ENCODE results near the gene NR6A1. TPM values are rescaled to one million over a fixed set of nuclear protein-coding genes. Genes with fewer than 3 reads are reported as not detected.

The NR6A1 gene
- total and polyA plus RNA-seq, 2 of the 8 experiments (the other 6 are each of a cell fraction or from before 2014, with no cell fraction given) = 93.2 to 237 TPM

GRCh38 chr9:124749284-124749683, 21.8 kb downstream of the NR6A1 start (continued):
- TF ChIP-seq CHD7 (IDR thresholded peaks at IDR 0.05; ENCODE audit: insufficient replicate concordance, low read length) (no peak), CBX5 (IDR thresholded peaks at IDR 0.05; ENCODE audit: low read depth, low read length) (no peak), RXRA (IDR thresholded peaks at IDR 0.05; ENCODE audit: insufficient read depth, low read depth, low read length) (no peak), KDM5A (IDR thresholded peaks at IDR 0.05; ENCODE audit: low read length) (no peak), TEAD4 (IDR thresholded peaks at IDR 0.05; ENCODE audit: low read depth, low read length) (no peak), RNF2 (IDR thresholded peaks at IDR 0.05; ENCODE audit: borderline replicate concordance, low read depth, low read length, missing control alignments, poor library complexity, severe bottlenecking) (no peak), SIRT6 (IDR thresholded peaks at IDR 0.05; ENCODE audit: low read length) (no peak), EZH2 (IDR thresholded peaks at IDR 0.05; ENCODE audit: low read depth, low read length, severe bottlenecking) (no peak), PHF8 (conservative IDR thresholded peaks at IDR 0.05; ENCODE audit: low read depth, low read length) (no peak), MAFK (IDR thresholded peaks at IDR 0.05; ENCODE audit: low read depth, low read length) (no peak)

Measured in H1 (cell line).